Measurements from ENCODE around the gene KCNB1.

- TF ChIP-seq, protein P1, sequence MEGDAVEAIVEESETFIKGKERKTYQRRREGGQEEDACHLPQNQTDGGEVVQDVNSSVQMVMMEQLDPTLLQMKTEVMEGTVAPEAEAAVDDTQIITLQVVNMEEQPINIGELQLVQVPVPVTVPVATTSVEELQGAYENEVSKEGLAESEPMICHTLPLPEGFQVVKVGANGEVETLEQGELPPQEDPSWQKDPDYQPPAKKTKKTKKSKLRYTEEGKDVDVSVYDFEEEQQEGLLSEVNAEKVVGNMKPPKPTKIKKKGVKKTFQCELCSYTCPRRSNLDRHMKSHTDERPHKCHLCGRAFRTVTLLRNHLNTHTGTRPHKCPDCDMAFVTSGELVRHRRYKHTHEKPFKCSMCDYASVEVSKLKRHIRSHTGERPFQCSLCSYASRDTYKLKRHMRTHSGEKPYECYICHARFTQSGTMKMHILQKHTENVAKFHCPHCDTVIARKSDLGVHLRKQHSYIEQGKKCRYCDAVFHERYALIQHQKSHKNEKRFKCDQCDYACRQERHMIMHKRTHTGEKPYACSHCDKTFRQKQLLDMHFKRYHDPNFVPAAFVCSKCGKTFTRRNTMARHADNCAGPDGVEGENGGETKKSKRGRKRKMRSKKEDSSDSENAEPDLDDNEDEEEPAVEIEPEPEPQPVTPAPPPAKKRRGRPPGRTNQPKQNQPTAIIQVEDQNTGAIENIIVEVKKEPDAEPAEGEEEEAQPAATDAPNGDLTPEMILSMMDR (IDR thresholded peaks at IDR 0.05) = no peak
- no peak for TF ChIP-seq ZFX (IDR thresholded peaks at IDR 0.05; ENCODE audit: borderline replicate concordance)
Measured at GRCh38 chr20:49395183-49395582, 87.3 kb downstream of the KCNB1 start.

Measured in 22Rv1 (cell line).